DMS79 treated with DMSO at 0.1 percent for 48 hours (cell line): ENCODE measurements around the gene IFRD2.
"Not testable (repeated sequence)": the region's sequence is repeated elsewhere in the genome, so short reads cannot be mapped to it uniquely, and the experiment has no call there.

Source experiments
- DNase-seq: peaks from one replicate; lab custom pipeline; 2025; lab: John Stamatoyannopoulos, UW

The IFRD2 gene

DNA sequence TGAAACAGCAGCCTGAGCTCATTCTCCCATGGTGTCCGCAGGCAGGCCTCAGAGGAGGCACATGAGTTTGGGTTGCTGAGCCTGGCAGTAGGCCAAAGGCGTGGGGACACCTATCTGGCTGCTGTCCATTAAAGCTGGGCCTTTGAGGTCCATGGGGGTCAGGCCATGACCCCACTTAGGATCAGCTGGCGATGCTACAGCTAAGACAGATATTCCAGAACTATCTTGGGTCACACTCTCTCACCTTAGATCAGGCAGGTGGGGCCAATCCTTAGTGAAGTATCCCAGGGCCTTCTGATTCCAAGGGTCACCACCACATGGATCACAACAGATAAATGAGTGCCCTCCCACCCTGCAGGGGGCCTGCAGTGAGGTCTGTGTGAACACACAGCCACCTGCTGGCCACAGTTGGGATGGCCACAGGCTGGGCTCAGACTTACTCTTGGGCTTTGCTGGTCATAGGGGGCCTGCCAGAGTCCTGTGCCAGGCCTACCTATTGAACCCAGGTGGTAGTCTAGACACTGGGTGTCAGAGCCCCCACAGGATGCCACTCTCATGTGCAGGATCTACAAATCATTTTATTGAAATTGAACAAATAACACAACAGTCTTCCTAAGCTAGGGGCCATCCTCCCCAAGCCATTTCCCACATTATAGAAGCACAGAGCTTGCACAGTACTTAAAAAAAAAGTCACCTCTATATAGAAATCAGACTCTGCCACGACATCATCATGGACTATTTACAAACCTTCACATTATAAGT, 32.3 kb upstream of the IFRD2 start:
- DNase-seq: peak; percentile 0

DNA sequence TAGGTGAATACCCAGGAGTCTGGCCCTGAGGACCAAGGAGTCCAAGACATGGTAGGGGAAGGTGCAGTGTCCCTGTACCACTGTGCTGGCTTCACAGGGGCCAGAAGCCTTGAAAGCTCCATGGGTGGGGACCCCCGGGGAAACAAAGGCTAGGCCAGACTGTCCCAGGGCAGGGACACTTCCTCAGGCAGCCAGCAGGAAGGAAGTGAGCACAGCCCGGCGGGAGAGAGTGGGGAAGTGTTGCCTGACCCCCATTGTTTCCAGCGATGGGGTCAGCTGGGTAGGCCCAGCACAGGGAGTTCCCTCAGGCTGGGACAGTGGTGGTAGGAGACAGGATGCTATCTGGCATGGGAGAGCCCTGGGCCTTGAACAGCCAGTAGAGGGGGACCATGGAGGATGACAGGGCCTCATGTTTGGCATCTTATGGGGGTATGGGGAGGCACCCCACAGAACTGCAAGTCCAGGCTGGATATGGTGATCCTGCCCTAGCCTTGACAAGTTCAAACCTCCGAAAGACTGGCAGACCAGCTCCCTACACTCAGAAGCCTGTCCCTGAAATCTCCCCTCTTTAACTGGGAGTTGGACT, 31.5 kb upstream of the IFRD2 start:
- no peak for DNase-seq

DNA sequence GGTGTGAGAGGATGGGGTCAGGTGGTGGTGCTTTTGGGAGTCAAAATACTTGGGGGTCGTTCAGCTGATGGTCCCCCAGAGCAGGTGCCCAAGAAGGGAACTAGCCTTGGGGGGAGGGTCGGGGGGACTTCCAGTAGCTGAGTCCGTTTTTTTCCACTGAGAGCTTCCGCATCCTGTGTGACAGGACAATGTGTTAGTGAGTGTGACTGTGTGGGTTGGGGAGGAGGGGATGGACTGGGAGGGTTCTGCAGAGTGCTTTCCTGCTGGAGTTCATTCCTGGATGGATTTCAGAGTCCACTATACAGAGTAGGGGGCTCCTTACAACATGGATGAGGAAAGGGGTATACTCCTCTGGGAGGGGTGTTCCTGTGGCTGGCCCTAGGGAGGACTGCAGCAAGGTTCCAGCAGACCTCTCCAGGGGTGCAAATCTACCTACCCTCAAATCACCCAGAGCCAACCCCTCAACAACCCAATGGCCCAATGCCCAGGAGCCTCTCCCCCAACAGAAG, 30.9 kb upstream of the IFRD2 start:
- DNase-seq: no peak

DNA sequence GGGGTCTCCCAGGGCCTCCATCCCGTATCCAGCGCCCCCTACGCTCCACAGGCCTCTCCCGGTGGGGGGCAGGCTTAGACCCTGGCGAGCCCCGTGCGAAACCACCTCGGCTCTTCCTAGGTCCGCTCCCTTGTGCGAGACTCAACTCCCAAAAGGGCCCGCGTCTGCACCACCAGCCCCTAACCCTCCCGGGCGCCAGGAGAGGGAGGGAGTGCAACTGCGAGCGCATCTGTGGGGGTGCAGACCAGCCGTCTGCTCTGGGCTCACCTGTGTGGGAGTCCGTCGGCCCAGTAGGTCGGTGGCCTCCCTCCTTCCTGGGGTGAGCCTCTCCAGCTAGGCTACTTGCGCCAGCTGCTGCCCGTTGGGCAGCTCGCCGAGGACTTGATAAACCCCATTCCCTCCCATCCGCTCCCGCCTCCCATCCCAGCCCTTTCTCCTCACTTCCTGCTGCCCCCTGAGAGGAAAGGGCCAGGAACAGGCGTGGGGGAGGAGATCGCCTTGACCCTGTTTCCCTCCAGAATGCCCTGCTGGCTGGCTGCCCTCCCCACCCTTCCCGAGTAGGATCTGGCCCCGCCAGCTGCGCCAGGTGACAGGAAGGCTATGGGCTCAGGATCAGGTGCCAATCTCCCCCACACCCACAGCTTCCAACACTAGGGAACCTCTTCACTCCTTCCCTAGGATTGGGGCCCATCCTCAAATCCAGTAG, 30.3 kb upstream of the IFRD2 start, which contains the start of gene HYAL2:
HYAL2 (minus strand) TSS at position 360 of the 706 bp plus-strand sequence. CDS start 2,256 bp downstream, outside the sequence.
- peak; percentile 30 for DNase-seq

DNA sequence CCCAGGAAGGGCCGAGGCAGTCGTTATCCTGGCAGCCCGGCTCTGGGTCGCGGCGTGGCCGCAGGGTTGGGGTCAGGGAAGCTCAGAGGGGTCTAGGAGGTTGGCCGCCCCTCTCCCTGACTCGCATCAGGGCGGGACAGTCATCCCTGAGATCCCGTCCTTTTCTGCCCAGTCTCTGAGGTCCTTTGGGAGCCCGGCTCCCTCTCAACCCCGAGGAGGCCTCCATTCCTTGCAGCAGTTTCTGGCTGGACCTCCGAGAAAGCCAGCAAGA, 29.8 kb upstream of the IFRD2 start:
- no peak for DNase-seq

DNA sequence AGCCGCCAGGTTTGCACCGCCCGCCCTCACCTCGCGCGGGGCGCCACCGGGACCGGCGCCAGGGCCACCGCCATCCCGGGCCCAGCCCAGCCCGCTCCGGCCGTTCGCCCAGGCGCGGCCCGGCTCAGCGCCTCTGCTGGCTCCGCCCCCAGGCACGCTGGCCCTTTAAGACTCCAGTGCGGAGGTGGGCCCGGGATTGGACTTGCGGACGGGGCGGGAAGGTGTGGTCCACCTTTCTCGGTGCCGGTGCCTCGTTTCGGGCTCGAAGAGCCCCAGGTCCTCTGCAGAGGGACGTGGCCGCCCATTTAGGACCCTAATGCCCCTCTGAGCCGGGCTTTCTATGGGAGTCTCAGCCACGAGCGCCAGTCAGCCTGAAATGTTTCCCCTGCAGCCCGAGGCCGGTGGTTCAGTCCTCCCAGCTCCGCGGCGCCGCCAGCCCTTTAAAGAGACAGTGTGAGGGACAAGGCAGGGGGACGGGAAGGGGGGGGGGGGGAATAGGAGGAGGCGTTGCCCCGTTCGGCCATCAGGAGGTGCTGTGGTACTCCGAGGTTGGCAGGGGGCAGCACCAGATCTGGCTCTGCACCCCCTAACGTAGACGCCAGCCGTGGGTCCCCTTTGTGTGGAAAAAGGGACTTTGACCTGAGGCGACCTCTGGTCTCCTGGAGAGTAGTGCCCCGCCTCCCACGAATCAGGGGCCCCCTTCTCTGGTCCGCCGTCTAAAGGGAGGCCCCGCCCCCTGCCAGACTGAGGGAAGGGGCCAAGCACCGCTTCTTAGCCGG, 29.3 kb upstream of the IFRD2 start:
- DNase-seq: peak; percentile 67

DNA sequence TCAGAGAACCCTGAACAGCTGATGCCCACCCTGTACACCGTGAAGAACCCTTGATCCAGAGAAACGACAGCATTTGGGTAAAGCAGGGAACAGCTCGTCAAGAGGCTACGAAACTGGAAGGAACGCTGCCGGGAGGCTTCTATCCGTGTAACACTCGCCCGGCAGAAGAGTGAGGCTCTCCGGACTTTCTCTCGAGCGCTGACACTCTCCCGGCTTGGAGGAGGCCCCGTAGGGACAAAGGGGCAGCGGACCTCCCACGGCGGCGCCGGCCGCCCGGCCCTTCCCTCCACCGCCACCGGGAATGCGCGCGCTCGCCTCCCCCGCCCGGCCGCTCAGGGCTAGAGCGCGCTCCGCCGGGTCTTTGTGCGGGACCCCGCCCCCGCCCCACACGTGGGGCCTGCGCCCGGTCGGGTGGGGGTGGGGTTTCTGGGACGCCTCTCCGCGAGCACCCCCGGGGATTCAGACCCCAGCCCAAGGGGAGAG, 28.7 kb upstream of the IFRD2 start:
- DNase-seq: peak; percentile 18

DNA sequence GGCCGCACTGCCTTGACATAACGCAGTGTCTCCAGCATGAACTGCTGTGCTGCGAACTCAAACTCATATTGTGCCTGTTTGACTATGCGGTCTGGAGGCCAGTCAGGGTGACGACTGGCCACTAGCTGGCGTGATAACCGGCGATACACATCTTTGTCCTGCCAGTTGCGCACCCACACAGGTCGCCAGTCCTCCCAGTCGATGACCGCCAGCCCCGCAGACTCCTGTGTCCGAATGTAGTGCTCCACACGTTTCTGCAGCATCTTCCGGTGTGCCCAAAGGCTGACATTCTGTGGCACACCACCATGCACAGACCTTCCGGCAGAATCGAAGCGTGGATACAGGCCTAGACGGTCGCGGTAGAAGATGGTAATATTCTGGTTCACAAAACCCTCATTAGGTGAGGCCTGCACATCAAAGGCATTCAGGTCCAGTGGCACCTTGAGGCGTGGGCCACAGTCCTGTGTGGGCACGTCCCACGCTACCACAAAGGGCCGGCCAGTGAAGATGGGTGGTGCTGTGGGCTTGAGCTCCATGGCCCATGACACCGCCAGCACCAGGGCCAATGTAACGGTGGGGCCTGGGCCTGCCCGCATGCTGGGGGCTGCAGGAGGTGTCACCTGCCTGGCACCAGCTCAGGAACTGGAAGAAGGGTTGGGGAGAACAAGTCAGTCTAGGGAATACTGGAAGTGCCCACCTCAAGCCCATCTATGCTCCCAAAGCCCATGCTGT, 27.8 kb upstream of the IFRD2 start:
- no peak for DNase-seq

DNA sequence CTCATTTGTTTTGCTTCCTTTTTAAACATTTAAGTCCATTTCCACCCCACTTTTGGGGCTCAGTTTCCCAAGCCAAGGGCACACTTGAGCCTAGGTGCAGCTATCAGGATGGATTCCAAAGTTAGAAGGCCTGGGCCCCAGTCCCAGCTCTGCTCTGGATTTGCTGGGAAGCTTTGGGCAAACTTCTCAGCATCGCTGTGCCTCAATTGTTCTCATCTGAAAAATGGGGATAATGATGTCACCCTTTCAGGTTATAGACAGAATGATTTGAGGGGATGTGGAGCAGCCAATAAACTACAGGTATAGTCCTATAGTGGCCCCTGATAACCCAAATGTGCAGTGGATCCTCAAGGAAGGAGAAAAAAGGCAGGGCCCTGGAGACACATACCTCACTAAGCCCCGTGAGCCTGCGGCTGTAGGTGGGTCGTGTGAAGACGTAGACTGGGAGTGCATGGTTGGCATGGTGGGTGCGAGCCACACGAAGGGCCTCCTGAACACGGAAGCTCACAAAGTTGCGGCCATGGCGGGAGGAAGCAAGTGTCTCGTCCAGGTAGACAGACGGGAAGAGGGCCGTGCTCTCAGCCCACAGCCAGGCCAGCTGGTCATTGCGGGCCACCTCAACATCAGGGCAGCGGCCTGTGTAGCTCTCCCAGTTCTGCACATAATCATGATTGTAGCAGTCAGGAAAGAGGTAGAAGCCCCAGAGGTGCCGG, 27.1 kb upstream of the IFRD2 start:
- no peak for DNase-seq

DNA sequence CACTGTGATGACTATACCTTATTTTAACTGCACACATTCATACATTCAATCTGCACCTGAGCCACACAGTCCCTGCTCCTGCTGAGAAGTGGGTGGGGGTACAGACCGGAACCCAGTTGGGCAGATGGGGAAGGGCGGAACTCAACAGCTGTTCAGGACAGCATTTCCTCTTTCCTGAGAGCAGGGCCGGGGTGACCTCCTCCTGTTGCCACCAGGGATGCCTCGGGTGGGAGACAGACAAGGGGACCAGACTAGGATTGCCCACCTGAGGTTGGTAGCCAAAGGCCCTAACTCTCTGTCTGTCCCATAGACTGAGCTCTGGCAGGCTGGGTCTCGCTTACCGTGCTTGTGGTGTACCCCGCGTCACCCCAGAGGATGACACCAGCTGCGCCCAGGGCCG, 26.4 kb upstream of the IFRD2 start:
- DNase-seq: no peak

DNA sequence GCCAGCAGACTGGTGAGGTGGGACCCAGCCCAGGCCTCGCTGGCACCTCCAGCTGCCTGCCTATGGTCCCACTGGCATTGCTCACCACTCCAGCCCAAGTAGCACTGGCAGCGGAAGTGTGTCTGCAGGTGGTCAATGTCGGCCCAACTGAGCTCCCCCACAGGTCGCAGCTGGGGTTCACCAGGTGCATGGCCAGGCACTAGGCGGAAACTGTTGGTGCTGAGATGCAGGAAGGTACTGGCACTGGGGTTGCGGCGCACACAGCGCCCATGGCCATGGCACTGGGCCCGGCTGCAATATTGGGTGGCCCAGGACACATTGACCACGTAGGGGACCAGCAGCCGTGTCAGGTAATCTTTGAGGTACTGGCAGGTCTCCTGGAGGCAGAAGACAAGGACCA, 25.9 kb upstream of the IFRD2 start:
- DNase-seq: no peak

DNA sequence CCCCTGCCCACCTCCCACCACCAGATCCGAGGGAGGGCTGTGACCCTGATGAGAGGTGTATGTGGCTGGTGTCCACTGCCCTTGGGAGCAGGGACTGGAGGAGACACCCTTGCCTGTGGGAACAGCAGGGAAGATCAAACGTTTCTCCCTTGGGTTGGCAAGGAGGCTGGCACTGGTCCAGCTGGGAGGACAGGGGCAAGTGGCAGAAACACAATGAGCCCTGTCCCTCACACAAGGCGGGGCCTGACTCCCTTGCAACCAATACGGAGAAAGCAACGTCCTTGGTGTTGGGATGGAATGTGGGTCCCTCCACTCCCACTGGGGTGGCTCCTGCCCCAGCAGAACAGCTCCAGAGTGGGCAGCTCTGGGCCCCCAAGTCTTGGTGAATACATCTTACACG, 25.1 kb upstream of the IFRD2 start:
- no peak for DNase-seq

DNA sequence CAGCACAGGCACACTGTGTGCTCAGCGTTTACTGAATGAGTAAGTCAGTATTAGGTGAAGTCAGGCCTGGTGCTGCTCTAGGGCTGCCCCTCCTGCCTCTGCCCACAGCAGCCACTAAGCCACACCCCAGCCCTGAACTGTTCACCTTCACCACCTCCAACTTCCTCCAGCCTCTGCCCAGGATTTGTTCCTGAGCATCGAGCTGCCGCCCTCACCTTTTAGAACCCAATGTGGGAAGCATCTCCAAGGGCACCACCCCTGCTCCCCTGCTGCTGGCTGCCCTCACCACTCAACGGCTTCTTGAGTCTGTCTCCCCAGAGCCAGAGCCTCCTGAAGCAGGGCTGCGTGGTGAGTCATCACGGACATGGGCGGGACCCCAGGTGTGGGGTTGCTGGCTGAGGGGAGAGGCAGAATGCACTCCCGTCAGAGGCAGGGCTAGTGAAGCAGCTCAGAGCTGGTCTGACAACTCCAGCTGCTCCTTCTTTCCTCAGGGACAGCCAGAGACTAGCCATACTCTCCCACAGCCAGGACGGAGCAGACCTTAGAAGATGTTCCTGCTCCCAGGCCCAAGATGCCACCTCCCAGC, 24.5 kb upstream of the IFRD2 start:
- peak; percentile 51 for DNase-seq

DNA sequence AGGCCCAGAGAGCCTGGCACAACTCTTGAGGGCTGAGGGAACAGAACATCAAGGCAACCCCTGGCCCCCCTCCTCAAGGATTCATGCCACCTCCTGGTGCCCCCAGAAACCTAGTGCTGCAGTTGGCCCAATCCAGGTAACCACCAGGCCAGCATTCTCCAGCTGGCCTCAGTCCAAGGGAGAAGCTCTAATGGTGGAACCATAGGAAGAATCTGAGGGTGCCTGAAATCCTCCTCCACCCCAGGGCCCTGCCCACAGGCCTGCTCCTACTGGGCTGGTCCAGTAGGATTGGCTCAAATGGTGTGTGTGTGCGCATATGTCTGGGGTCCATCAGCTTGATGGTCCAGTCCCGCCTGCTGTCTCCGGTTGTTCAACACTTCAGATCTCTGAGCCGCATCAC, 22.6 kb upstream of the IFRD2 start:
- DNase-seq: no peak

DNA sequence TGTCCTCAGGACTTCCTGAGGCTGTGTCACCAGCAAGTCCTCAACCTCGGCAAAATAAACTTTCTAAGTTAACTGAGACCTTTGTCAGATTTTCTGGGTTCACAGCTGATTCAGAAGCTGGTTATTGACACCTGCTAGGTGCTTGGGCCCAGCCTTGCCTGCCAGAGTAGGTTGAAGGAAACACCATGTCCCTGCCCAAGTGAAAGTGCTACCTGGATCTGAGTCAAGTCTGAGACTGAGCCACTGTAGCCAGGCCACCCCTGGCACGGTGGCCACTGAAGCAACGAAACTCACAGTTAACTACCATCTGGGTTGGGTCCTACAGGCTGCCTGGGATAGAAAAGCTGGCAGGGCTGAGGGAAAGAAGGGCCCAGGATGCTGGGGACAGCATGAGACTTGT, 22.1 kb upstream of the IFRD2 start:
- DNase-seq: no peak

DNA sequence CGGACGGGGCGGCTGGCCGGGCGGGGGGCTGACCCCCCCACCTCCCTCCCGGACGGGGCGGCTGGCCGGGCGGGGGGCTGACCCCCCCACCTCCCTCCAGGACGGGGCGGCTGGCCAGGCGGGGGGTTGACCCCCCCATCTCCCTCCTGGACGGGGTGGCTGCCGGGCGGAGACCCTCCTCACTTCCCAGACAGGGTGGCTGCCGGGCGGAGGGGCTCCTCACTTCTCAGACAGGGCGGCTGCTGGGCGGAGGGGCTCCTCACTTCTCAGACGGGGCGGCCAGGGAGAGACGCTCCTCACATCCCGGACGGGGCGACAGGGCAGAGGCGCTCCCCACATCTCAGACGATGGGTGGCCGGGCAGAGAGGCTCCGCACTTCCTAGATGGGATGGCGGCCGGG, 19.8 kb upstream of the IFRD2 start:
- DNase-seq: not testable (repeated sequence)

DNA sequence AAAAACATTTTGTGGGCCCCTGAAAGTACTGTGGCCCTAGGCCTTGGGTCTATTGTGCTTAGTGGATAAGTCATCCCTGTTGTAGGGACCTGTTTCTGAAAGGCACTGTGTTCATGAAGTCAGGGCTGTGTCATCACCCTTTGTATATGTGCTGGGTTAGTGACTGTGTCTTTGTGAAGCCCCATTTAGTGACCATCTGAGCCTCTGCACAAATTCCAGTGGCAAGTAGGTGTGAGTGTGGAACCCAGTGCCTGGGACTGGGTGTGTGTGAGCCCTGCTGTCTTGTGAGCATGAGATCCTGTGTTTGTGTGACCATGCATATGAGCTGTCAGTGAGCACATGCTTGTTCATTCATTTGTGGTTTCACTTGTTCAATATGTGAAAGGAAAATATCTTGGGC, 12.4 kb upstream of the IFRD2 start:
- DNase-seq: no peak

DNA sequence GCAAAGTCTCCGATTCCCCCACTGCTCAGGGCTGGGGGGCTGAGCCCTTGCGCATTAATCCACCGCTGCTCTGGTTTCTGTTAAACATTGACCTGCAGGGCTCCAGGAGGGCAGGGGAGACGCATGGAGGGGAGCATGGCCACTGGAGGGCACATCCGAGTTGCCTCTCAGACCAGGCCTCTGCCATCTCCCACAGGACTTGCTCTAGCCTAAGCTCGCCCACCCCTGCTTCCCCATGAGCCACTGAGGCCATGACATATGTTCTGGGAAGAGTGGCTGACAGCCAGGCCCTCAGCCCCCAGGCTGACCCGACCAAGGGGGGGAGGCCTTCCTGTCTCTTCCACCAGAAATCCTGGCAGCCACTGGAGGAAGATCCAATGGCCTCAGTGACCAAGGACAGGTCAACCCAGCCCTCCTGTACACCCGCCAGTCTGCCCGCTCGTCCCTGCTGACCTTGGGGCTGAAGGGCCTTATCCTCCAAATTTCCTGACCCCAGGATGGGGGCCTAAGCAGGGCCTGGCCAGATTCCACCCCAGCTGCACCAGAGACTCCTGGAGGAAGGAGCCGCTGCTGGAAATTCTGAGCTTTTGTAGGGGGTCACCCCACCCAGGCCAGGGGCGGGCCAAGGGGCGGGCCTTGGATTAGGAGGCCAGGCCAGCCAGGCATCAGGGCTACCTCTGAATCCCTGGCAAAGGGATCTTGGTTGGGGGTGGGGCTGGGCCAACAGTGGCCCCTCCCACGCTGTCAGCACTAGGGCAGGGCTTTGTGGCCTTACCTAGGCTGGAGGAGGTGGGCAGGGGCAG, 11.0 kb upstream of the IFRD2 start, which contains the start of gene HYAL1:
HYAL1 (minus strand) TSS at position 562 of the 803 bp plus-strand sequence. CDS start 618 bp downstream, outside the sequence.
- no peak for DNase-seq
